SK-N-SH treated with all-trans-retinoic acid at 6 μM for 48 hours (cell line): ENCODE results near the gene CCDC88C.

Experiments used
- ESRRG ChIP-seq: fragments of 250-450 bp; sonication (Bioruptor Pico); IDR thresholded peaks from 2 replicates; pipeline ENCODE4 v1.6.1; 2021; ENCODE audit warnings: mild to moderate bottlenecking
- PATZ1 ChIP-seq: fragments of 250-450 bp; sonication (Bioruptor Pico); IDR thresholded peaks from 2 replicates; pipeline ENCODE4 v1.8.0; 2020; ENCODE audit warnings: mild to moderate bottlenecking, moderate library complexity, borderline replicate concordance
- RARB ChIP-seq: fragments of 250-450 bp; sonication (Bioruptor Pico); IDR thresholded peaks from 2 replicates; pipeline ENCODE4 v1.8.0; 2021; ENCODE audit warnings: mild to moderate bottlenecking, moderate library complexity
- TCF4 ChIP-seq: fragments of 250-450 bp; sonication (Bioruptor Pico); IDR thresholded peaks from 2 replicates; pipeline ENCODE4 v1.8.0; 2021; ENCODE audit warnings: mild to moderate bottlenecking, moderate library complexity, borderline replicate concordance
- ZFP30 ChIP-seq: fragments of 450-650 bp; formaldehyde crosslinking; IDR thresholded peaks from 2 replicates; pipeline ENCODE4 v1.5.0; 2022; ENCODE audit warnings: mild to moderate bottlenecking, moderate library complexity
- ZNF565 ChIP-seq: fragments of 450-650 bp; formaldehyde crosslinking; conservative IDR thresholded peaks from 2 replicates; pipeline ENCODE4 v1.5.0; 2020; ENCODE audit warnings: low read depth, mild to moderate bottlenecking, moderate library complexity

- no peak for TF ChIP-seq RARB (CRISPR knock-in tag)
- TF ChIP-seq PATZ1, result no peak
- no peak for TF ChIP-seq TCF4 (CRISPR knock-in tag)
- TF ChIP-seq ZFP30 (CRISPR knock-in tag), result no peak
- TF ChIP-seq ESRRG (CRISPR knock-in tag), result no peak
- TF ChIP-seq ZNF565 (CRISPR knock-in tag), result no peak
These were observed 84.5 kb downstream of the CCDC88C start for GRCh38 chr14:91332986-91333649.
